ENCODE results near the gene EP400.

Gene EP400

GRCh38 chr12:132125736-132126135, 176.0 kb downstream of the EP400 start:
- DNase-seq, result no peak

- DNase-seq, result no peak
These were observed 177.3 kb downstream of the EP400 start for GRCh38 chr12:132127041-132127440.

- no peak for DNase-seq
These were observed 179.3 kb downstream of the EP400 start for GRCh38 chr12:132129007-132129406.

- DNase-seq, result no peak
These were observed 180.9 kb downstream of the EP400 start for GRCh38 chr12:132130690-132131089.

All from stimulated activated CD4-positive, alpha-beta T cell treated with anti-CD3 and anti-CD28 coated beads, Interleukin-12 subunit alpha, Interleukin-12 subunit beta, amount 100 ng/mL, for 4 hours (primary cell).